ENCODE data around the gene JAZF1. TPM values are rescaled to one million over a fixed set of nuclear protein-coding genes. Genes with fewer than 3 reads are reported as not detected.
A peak's percentile ranks its signal among the peaks of the same experiment; 100 is the strongest.
"Not testable (repeated sequence)": the region's sequence is repeated elsewhere in the genome, so short reads cannot be mapped to it uniquely, and the experiment has no call there.

JAZF1 gene
- total RNA-seq, 1 donor from 2014 or later: 7.2 TPM

DNA sequence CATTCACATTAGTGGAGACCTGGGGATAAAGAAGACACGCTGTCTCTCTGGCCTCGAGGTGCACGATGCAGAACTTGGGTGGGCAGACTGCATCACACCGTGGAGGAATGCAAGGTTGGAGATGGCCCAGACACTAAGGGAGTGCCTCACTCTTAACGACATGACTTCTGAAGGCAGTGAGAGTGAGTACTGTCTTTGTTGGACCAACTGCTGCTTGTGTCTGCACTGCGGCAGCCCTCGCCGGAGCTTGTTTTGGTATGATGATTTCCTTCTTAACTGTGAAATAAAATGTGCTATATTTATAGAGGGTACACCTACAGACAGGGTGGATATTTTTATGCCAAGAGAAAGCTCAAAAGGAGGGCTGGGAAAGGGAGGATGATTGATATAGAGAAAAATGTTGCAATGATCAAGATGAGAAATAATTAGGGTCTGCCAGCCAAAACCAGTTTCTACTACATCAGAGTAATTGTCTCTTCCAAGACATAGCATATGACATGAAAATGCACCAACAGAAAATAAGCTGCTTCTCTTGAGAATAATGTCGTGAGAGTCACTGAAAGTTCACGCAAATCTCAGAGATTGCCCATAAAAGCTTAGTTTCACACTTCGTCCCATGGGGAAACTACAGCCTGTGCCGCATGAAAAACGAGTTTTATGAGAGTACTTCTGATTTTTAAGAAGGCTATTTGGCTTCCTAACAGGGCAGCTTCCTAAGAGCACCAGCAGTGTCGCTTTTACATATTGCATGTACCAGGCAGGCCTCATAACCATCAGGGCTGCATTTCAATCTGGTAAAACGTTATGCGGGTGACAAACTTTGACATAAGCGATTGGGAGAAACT is 313.5 kb downstream of the JAZF1 start:
- peak overlapping the region; percentile 18 for H3K27ac Mint-ChIP-seq
- DNase-seq (ENCODE audit: low spot score in 2 of 2, unreplicated experiment in 2 of 2): no peak
- H3K27me3 Mint-ChIP-seq (ENCODE audit: low read depth): peaks cover 2% of the 10 kb centered on the region
- TF ChIP-seq, protein P1, sequence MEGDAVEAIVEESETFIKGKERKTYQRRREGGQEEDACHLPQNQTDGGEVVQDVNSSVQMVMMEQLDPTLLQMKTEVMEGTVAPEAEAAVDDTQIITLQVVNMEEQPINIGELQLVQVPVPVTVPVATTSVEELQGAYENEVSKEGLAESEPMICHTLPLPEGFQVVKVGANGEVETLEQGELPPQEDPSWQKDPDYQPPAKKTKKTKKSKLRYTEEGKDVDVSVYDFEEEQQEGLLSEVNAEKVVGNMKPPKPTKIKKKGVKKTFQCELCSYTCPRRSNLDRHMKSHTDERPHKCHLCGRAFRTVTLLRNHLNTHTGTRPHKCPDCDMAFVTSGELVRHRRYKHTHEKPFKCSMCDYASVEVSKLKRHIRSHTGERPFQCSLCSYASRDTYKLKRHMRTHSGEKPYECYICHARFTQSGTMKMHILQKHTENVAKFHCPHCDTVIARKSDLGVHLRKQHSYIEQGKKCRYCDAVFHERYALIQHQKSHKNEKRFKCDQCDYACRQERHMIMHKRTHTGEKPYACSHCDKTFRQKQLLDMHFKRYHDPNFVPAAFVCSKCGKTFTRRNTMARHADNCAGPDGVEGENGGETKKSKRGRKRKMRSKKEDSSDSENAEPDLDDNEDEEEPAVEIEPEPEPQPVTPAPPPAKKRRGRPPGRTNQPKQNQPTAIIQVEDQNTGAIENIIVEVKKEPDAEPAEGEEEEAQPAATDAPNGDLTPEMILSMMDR (IDR thresholded peaks at IDR 0.05; ENCODE audit: unreplicated experiment): no peak
- peaks cover 17% of the 10 kb centered on the region for H3K4me1 Mint-ChIP-seq
- H3K9me3 Mint-ChIP-seq: no peaks in the 10 kb centered on the region
- H3K4me3 Mint-ChIP-seq: no peak overlapping the region
- H3K36me3 Mint-ChIP-seq: no peaks in the 10 kb centered on the region

DNA sequence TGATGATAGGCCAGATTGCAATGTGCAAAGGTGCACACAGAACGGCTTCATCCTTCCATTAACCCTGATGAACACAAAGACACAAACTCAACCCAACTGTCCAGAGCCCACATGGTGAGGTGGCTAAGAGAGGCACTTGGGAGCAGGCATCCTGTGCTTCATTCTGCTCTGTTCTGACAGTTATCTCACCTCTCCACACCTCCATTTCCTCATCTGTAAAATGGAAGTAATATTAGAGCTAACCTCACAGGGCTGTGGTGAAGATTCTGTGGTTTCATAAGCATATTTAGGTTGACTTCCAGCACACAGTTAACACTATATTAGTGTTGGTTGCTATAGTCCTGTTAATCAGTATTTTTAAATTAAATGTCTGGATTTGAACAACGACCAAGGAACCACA is 314.3 kb downstream of the JAZF1 start:
- Mint-ChIP-seq H3K4me1 (peaks cover 17% of the 10 kb centered on the region), H3K4me3 (no peak overlapping the region), H3K9me3 (no peaks in the 10 kb centered on the region), H3K27me3 (ENCODE audit: low read depth) (peaks cover 5% of the 10 kb centered on the region), H3K27ac (no peak overlapping the region), H3K36me3 (no peaks in the 10 kb centered on the region)
- TF ChIP-seq, protein P1 (IDR thresholded peaks at IDR 0.05; ENCODE audit: unreplicated experiment): no peak
- DNase-seq (ENCODE audit: low spot score in 2 of 2, unreplicated experiment in 2 of 2): no peak

DNA sequence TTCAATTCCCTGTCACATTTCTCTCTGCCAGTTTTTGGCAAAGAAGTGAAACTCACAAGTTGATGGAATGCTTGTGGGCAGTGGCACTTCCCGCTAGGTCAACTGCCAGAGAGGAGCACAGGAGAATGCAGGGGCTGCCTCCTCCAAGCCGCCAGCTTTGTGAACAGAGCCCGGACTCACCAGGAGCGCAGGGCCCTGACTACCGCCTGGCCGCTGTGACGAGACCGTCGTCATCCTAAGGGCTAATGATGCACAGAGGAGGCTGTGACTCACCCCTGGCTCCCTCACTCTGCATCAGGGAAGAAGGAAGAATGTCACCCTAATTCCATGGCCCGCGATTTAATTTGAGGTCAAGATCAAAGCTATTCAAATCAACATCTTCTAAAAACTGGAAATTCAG is 316.7 kb downstream of the JAZF1 start:
- TF ChIP-seq, protein P1 (IDR thresholded peaks at IDR 0.05; ENCODE audit: unreplicated experiment): no peak
- DNase-seq (ENCODE audit: low spot score in 2 of 2, unreplicated experiment in 2 of 2): no peak
- Mint-ChIP-seq H3K27ac (no peak overlapping the region), H3K9me3 (peaks cover 2% of the 10 kb centered on the region), H3K4me1 (peaks cover 17% of the 10 kb centered on the region), H3K27me3 (ENCODE audit: low read depth) (peaks cover 9% of the 10 kb centered on the region), H3K36me3 (no peaks in the 10 kb centered on the region), H3K4me3 (no peak overlapping the region)

DNA sequence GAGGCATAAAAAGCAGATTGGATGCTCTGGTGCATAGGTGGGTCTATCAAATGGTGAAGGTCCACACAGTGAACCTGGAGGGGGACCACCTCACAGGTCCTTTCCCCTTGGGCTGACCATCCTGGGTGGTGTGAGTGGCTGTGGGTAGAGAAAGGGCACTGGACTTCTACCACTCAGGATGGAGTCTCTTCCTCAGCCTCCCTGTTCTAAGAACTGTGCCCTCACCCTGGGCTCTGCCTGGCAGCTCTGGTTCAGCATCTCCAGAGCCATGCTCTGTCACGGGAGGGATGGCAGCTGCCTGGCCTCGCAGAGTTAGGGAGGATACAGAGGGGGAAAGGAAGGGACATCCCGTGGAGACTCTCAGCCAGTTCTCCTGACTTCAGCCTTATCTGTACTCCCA is 318.8 kb downstream of the JAZF1 start:
- DNase-seq (ENCODE audit: low spot score in 2 of 2, unreplicated experiment in 2 of 2): no peak
- Mint-ChIP-seq H3K27ac (no peak overlapping the region), H3K4me1 (peaks cover 5% of the 10 kb centered on the region), H3K27me3 (ENCODE audit: low read depth) (peaks cover 9% of the 10 kb centered on the region), H3K9me3 (peaks cover 14% of the 10 kb centered on the region), H3K36me3 (peaks cover 2% of the 10 kb centered on the region), H3K4me3 (no peak overlapping the region)
- TF ChIP-seq, protein P1 (IDR thresholded peaks at IDR 0.05; ENCODE audit: unreplicated experiment): no peak

DNA sequence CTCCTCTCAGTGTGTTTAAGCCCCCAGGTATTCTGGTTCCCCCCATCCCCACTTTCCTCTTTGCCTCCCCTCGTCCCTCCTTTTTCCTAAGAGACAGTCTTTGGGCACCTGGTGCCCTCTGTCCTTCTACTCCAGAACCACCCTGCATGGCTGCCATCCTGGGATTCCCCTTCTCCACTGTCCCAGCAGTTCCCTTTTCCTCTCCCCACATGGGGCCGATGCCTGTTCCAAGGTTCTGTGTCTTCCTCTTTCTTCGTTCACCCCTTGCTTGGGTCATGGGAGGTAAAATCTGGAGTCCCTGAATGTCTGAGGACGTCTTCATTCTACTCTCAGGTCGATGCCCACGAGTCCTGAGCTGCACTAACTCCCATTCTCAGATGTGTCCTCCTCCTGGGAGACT is 319.8 kb downstream of the JAZF1 start:
- Mint-ChIP-seq H3K36me3 (peaks cover 2% of the 10 kb centered on the region), H3K27me3 (ENCODE audit: low read depth) (peaks cover 9% of the 10 kb centered on the region), H3K4me3 (no peak overlapping the region), H3K9me3 (peaks cover 14% of the 10 kb centered on the region), H3K27ac (no peak overlapping the region), H3K4me1 (peaks cover 2% of the 10 kb centered on the region)
- no peak for DNase-seq (ENCODE audit: low spot score in 2 of 2, unreplicated experiment in 2 of 2)
- TF ChIP-seq, protein P1 (IDR thresholded peaks at IDR 0.05; ENCODE audit: unreplicated experiment): no peak

DNA sequence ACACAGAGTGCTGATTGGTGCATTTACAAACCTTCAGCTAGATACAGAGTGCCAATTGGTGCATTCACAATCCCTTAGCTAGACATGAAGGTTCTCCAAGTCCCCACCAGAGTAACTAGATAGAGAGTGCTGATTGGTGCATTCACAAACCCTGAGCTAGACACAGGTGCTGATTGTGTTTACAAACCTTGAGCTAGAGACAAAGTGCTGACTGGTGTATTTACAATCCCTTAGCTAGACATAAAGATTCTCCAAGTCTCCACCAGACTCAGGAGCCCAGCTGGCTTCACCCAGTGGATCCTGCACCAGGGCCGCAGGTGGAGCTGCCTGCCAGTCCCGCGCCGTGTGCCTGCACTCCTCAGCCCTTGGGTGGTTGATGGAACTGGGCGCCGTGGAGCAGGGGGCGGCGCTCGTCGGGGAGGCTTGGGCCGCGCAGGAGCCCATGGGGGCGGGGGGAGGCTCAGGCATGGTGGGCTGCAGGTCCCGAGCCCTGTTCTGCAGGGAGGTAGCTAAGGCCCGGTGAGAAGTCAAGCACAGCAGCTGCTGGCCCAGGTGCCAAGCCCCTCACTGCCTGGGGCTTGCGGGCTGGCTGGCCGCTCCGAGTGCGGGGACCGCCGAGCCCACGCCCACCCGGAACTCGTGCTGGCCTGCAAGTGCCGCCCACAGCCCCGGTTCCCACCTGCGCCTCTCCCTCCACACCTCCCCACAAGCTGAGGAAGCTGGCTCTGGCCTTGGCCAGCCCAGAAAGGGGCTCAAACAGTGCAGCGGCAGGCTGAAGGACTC is 323.7 kb downstream of the JAZF1 start:
- H3K4me3 Mint-ChIP-seq; H3K4me1 Mint-ChIP-seq; H3K27ac Mint-ChIP-seq; H3K27me3 Mint-ChIP-seq (ENCODE audit: low read depth); DNase-seq (ENCODE audit: low spot score in 2 of 2, unreplicated experiment in 2 of 2): not testable (repeated sequence)
- Mint-ChIP-seq H3K36me3 (peaks cover 11% of the 10 kb centered on the region), H3K9me3 (peaks cover 27% of the 10 kb centered on the region)

All from mesothelial cell of epicardium (in vitro differentiated cells).